ENCODE data around the gene MAFF.
"Not testable (repeated sequence)": the region's sequence is repeated elsewhere in the genome, so short reads cannot be mapped to it uniquely, and the experiment has no call there.

Gene MAFF

GRCh38 chr22:38177926-38178604 lies 23.7 kb upstream of the MAFF start:
- no peak for DNase-seq

GRCh38 chr22:38178605-38178937 lies 23.2 kb upstream of the MAFF start:
- DNase-seq, result not testable (repeated sequence)

GRCh38 chr22:38180841-38181452 lies 20.8 kb upstream of the MAFF start:
- no peak for DNase-seq

- peak; percentile 80 for DNase-seq
These were observed 20.2 kb upstream of the MAFF start, which contains the start of gene PLA2G6 for GRCh38 chr22:38181453-38182200. PLA2G6 (minus strand) TSS chr22:38181830; CDS start chr22:38169426, 12,404 bp downstream.

- DNase-seq, result no peak
These were observed 17.0 kb upstream of the MAFF start for GRCh38 chr22:38184788-38185187.

- no peak for DNase-seq
These were observed 15.4 kb upstream of the MAFF start for GRCh38 chr22:38186429-38186828.

GRCh38 chr22:38187413-38188212 lies 14.2 kb upstream of the MAFF start:
- no peak for DNase-seq

GRCh38 chr22:38189104-38189503 lies 12.7 kb upstream of the MAFF start:
- DNase-seq, result no peak

- no peak for DNase-seq
These were observed 11.2 kb upstream of the MAFF start for GRCh38 chr22:38190581-38190980.

- no peak for DNase-seq
These were observed 10.7 kb upstream of the MAFF start for GRCh38 chr22:38191055-38191454.

- DNase-seq, result no peak
These were observed 9.9 kb upstream of the MAFF start for GRCh38 chr22:38191731-38192474.

GRCh38 chr22:38192475-38192863 lies 9.3 kb upstream of the MAFF start:
- no peak for DNase-seq

- no peak for DNase-seq
These were observed 8.2 kb upstream of the MAFF start for GRCh38 chr22:38193580-38193979.

GRCh38 chr22:38196791-38197419 lies 4.9 kb upstream of the MAFF start:
- DNase-seq, result no peak

- no peak for DNase-seq
These were observed 1.8 kb upstream of the MAFF start for GRCh38 chr22:38199826-38200559.

- no peak for DNase-seq
These were observed 453 bp upstream of the MAFF start for GRCh38 chr22:38201371-38201710.

GRCh38 chr22:38202437-38203089 lies 769 bp downstream of the MAFF start:
- DNase-seq, result no peak

GRCh38 chr22:38203090-38203810 lies 1.5 kb downstream of the MAFF start:
- no peak for DNase-seq

- no peak for DNase-seq
These were observed 2.2 kb downstream of the MAFF start for GRCh38 chr22:38203855-38204514.

- no peak for DNase-seq
These were observed 3.0 kb downstream of the MAFF start for GRCh38 chr22:38204784-38205183.

All from NCI-H187 treated with DMSO at 0.1 percent for 48 hours (cell line).